ENCODE results near the gene NLGN2.

Gene NLGN2

DNA sequence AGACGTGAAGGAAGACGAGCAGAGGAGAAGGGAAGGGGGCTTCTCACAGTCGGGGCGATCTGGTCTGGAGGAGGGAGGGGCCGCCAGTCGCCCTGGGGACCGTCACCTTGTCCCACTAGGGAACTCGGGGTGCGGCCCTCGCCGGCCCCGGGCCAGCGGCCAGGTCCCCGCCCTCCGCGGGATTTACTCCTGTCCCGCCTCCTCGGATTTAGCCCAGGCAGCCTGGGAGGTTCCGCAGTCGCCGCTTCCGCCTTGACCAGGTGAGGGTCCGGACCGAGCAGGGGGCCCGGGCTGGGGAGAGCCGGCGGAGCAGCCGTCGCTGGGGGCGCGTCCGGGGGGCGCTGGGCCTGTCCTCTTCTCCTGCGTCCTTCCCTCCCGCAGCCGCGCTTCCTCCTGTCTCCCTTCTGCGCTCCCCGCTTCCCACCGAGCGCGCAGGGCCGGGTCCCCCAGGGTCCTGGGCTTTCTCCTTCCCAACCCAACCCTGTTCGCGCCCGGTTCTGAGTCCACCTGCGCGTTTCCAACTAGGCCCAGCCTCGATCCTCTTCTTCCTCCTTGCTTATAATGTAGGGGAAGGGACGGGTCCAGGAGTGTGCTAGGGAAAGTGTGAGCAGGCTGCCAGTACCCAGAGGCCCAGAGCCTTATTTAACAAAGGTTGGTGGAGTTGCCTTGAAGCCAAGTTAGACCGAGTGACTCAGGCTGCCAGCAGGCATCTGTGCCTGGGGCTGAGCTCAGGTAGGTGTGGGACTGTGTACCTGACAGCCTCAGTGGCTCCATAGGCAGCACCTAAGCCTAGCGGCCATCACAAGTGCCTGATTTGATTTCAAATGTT lies 26.6 kb upstream of the NLGN2 start, which contains the start of gene TNK1:
Gene TNK1, plus strand, starts transcription at position 235 of the 829 bp plus-strand sequence. CDS start 1,838 bp downstream, outside the sequence.
- peak within 1 kb of the TSS; percentile 52 for H3K4me3 ChIP-seq (ENCODE audit: low read length)
- peak within 1 kb of the TSS; percentile 81 for H3K9ac ChIP-seq (ENCODE audit: low read length)
- H3K27me3 ChIP-seq (ENCODE audit: control insufficient read depth, insufficient read depth, low read length): no peaks in the 10 kb centered on the region
- no peaks in the 10 kb centered on the region for H3K9me3 ChIP-seq (ENCODE audit: control insufficient read depth, low read length)
- peaks cover 6% of the 10 kb centered on the region for H3K36me3 ChIP-seq (ENCODE audit: control insufficient read depth, insufficient read depth, low read length)
- peaks cover 10% of the 10 kb centered on the region for H3K4me1 ChIP-seq (ENCODE audit: control insufficient read depth, insufficient read depth, low read length)

DNA sequence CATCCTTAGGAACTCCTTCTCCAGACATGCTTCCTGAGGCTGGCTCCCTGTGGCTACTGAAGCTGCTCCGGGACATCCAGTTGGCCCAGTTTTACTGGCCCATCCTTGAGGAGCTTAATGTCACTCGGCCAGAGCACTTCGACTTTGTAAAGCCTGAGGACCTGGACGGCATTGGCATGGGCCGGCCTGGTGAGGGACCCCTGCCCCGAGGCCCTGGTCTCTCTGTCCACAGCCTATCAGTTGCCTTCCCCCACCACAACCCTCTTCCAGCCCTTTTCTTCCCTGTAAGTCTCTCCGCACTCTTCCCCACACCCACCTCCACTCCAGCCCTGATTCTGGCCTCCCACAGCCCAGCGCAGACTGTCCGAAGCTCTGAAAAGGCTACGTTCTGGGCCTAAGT lies 24.7 kb upstream of the NLGN2 start:
- Histone ChIP-seq H3K36me3 (ENCODE audit: control insufficient read depth, insufficient read depth, low read length) (peaks cover 6% of the 10 kb centered on the region), H3K27me3 (ENCODE audit: control insufficient read depth, insufficient read depth, low read length) (no peaks in the 10 kb centered on the region), H3K9ac (ENCODE audit: low read length) (no peak overlapping the region), H3K4me3 (ENCODE audit: low read length) (no peak overlapping the region), H3K9me3 (ENCODE audit: control insufficient read depth, low read length) (no peaks in the 10 kb centered on the region), H3K4me1 (ENCODE audit: control insufficient read depth, insufficient read depth, low read length) (peaks cover 10% of the 10 kb centered on the region)

DNA sequence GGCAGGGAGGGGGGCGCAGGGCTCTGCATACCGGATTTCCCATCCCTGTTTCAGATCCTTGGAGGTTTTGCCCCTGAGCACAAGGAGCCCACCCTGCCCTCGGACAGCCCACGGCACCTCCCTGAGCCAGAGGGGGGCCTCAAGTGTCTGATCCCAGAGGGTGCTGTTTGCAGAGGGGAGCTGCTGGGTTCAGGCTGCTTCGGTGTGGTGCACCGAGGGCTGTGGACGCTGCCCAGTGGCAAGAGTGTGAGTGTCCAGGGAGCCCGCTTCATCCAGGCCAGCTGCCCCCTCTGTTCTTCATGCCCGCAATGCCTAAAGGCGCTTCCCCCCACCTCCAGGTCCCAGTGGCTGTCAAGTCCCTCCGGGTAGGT lies 24.3 kb upstream of the NLGN2 start:
- Histone ChIP-seq H3K4me1 (ENCODE audit: control insufficient read depth, insufficient read depth, low read length) (peaks cover 10% of the 10 kb centered on the region), H3K36me3 (ENCODE audit: control insufficient read depth, insufficient read depth, low read length) (peaks cover 6% of the 10 kb centered on the region), H3K4me3 (ENCODE audit: low read length) (no peak overlapping the region)

DNA sequence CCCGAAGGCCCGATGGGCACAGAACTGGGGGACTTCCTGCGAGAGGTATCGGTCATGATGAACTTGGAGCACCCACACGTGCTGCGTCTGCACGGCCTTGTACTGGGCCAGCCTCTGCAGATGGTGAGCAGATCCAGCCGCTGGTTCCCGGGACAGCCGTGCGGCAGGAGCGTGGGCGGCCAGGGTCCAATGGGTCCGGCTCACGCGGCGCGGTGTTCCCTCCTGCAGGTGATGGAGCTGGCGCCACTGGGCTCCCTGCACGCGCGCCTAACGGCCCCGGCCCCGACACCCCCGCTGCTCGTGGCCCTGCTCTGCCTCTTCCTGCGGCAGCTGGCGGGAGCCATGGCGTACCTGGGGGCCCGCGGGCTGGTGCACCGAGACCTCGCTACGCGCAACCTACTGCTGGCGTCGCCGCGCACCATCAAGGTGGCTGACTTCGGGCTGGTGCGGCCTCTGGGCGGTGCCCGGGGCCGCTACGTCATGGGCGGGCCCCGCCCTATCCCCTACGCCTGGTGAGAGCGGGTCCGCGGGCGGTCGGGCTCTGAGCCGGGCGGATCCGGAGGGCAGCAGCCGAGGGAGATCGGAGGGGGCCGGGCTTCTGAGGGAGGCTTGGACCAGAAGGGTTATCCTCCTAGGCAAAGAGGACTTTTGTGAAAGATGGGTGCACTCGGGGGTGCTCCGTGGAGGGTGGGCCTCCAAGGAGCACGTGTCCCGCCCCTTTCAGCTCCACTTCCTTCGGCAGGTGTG lies 23.7 kb upstream of the NLGN2 start:
- Histone ChIP-seq H3K27me3 (ENCODE audit: control insufficient read depth, insufficient read depth, low read length) (no peaks in the 10 kb centered on the region), H3K36me3 (ENCODE audit: control insufficient read depth, insufficient read depth, low read length) (peaks cover 11% of the 10 kb centered on the region), H3K4me3 (ENCODE audit: low read length) (no peak overlapping the region), H3K4me1 (ENCODE audit: control insufficient read depth, insufficient read depth, low read length) (peaks cover 10% of the 10 kb centered on the region), H3K9me3 (ENCODE audit: control insufficient read depth, low read length) (no peaks in the 10 kb centered on the region), H3K9ac (ENCODE audit: low read length) (no peak overlapping the region)

More for the DNA sequence above, 24.3 kb upstream of the NLGN2 start:
- H3K9ac ChIP-seq (ENCODE audit: low read length): no peak overlapping the region
- H3K27me3 ChIP-seq (ENCODE audit: control insufficient read depth, insufficient read depth, low read length): no peaks in the 10 kb centered on the region
- no peaks in the 10 kb centered on the region for H3K9me3 ChIP-seq (ENCODE audit: control insufficient read depth, low read length)

DNA sequence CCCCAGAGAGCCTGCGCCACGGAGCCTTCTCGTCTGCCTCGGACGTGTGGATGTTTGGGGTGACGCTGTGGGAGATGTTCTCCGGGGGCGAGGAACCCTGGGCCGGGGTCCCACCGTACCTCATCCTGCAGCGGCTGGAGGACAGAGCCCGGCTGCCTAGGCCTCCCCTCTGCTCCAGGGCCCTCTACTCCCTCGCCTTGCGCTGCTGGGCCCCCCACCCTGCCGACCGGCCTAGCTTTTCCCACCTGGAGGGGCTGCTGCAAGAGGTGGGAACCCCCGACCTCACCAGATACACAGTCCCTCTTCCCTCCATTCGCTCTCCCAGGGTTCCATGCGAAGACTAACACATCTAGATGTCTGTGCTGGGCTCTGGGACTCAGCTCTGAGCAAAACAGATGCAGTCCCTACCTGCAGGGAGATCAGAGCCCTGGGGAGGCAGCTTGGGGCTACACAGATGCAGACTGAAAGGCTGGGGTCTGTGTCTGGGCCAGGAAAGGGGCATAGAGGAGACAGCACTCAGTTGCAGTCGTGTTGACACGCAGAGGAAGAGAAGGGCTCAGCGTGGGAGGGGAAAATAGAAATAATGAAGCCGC lies 23.1 kb upstream of the NLGN2 start:
- Histone ChIP-seq H3K4me1 (ENCODE audit: control insufficient read depth, insufficient read depth, low read length) (peaks cover 10% of the 10 kb centered on the region), H3K9me3 (ENCODE audit: control insufficient read depth, low read length) (no peaks in the 10 kb centered on the region), H3K36me3 (ENCODE audit: control insufficient read depth, insufficient read depth, low read length) (peaks cover 17% of the 10 kb centered on the region), H3K9ac (ENCODE audit: low read length) (no peak overlapping the region), H3K4me3 (ENCODE audit: low read length) (no peak overlapping the region), H3K27me3 (ENCODE audit: control insufficient read depth, insufficient read depth, low read length) (no peaks in the 10 kb centered on the region)

DNA sequence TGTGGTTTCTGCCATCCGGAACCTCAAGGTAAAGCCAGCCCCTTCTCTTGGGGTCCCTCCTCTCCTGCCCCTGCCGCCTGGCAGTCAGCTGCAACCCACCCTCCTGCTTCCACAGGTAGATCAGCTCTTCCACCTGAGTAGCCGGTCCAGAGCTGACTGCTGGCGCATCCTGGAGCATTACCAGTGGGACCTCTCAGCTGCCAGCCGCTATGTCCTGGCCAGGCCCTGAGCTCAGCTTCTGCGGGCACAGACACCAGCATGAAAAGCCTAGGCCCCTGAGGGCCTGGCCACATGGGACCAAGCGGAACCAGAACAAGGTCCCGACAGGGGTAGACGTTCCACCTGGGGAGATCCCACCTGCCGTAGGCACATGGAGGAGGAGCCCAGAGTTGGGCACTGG lies 18.8 kb upstream of the NLGN2 start:
- Histone ChIP-seq H3K4me3 (ENCODE audit: low read length) (no peak overlapping the region), H3K27me3 (ENCODE audit: control insufficient read depth, insufficient read depth, low read length) (no peaks in the 10 kb centered on the region), H3K9me3 (ENCODE audit: control insufficient read depth, low read length) (no peaks in the 10 kb centered on the region), H3K4me1 (ENCODE audit: control insufficient read depth, insufficient read depth, low read length) (peaks cover 6% of the 10 kb centered on the region), H3K36me3 (ENCODE audit: control insufficient read depth, insufficient read depth, low read length) (peaks cover 17% of the 10 kb centered on the region), H3K9ac (ENCODE audit: low read length) (no peak overlapping the region)

DNA sequence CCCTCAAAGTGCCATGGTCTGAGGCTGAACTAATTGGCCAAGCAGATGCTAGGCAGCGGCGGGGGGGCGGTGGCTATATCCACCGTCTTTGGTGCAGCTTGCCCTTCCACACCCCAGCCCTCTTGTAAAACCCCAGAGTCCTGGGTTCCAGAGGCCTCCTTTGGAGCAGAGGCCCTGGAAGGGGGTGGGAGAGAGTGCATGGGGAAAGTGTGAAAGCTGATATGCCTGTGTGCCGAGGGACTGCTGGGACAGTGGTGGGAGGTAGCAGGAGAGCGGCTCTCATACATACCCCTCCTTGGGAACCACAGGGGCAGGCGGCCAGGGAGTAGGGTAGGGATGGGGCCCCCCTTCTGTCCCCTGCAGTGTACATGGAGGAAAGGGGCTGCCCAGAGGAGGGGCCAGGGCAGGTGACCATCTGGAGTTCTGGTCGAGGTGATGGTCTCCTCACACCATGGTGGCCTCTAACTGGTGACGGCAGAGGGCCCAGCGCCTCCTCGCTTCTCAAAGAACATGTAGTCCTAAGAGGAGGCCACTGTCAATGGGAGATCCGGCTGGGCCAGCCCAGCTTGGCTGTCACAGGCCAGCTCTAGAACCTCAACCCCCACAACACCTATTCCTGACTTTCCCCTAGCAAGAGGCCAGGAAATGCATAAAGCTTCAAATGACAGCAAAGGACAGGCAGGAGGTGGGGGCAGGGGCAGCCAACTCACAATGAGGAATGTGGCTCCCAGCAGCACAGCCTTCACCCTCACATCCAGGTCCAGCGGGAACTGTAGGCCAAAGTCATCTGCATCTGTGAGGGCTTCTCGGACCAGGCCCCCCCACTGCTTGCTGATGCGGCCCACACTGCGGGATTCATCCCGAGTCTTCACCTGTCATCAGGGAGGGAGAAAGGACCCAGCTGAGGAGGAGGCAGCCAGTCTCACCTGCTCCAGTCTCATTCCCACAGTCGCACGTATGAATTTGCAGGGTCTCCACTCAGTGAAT lies 17.4 kb upstream of the NLGN2 start:
- Histone ChIP-seq H3K27me3 (ENCODE audit: control insufficient read depth, insufficient read depth, low read length) (no peaks in the 10 kb centered on the region), H3K36me3 (ENCODE audit: control insufficient read depth, insufficient read depth, low read length) (peaks cover 11% of the 10 kb centered on the region), H3K9ac (ENCODE audit: low read length) (no peak overlapping the region), H3K4me1 (ENCODE audit: control insufficient read depth, insufficient read depth, low read length) (peaks cover 12% of the 10 kb centered on the region), H3K9me3 (ENCODE audit: control insufficient read depth, low read length) (no peaks in the 10 kb centered on the region), H3K4me3 (ENCODE audit: low read length) (no peak overlapping the region)

DNA sequence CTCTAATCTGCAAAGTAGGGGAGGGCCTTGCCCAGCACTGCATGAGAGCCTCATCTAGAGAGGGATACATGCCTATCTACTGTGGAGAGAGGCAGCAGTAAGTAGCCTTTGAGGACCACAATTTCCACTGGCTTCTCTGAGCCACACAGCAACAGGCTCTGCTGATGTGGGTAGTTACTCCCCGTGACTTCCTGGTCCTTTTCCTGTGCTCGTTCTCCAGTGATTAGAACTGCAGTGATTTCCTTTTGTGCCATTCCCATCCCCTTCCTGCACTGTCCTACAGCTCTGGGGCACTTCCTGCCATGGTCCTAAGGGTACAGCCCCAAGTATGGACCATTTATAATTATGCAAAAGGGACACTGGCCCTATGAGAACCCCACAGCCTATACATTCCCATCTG lies 16.3 kb upstream of the NLGN2 start:
- Histone ChIP-seq H3K9me3 (ENCODE audit: control insufficient read depth, low read length) (no peaks in the 10 kb centered on the region), H3K27me3 (ENCODE audit: control insufficient read depth, insufficient read depth, low read length) (no peaks in the 10 kb centered on the region), H3K4me3 (ENCODE audit: low read length) (no peak overlapping the region), H3K9ac (ENCODE audit: low read length) (no peak overlapping the region), H3K36me3 (ENCODE audit: control insufficient read depth, insufficient read depth, low read length) (peaks cover 11% of the 10 kb centered on the region), H3K4me1 (ENCODE audit: control insufficient read depth, insufficient read depth, low read length) (peaks cover 12% of the 10 kb centered on the region)

DNA sequence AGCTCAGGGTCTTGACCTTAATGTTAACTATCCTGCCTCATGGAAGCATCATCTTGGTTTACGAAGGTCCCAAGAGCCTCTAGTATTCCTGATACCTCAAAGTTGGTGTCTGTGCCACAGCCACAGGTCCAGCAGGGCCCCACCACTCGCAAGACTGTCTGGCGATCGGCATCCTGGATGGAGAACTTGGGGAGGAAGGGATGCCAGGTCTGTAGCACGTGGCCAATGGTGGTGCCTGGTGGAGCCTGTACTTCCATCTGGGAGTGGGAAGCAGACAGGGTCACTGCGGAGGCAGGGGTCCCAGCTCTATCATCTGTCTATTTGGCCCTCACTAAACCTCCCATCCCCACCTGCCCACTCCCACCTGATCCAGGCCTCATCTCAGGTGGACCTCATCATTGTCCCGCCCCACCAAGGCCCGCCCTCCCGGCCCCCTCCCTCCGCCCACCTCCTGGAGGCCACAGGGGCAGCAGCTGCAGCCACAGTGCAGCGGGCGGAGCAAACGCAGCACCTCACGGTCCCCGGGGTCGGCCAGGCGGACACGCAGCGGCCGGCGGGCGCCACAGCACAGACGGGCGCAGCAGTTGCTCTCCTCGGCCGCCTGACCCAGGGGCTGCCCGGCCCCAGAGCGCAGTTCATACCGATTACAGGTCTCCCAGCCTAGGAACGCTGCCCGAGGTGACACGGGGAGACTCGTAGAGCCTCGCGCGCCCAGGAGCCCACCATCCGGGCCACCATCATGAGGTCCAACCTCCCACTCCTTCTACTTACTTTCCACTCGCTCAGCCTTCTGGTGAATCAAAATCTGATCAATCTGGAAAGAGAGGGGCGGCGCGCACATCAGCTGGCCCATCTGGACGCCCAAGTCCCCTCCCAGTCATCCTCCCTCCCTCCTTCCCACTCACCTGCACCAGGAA lies 14.7 kb upstream of the NLGN2 start:
- Histone ChIP-seq H3K9me3 (ENCODE audit: control insufficient read depth, low read length) (no peaks in the 10 kb centered on the region), H3K27me3 (ENCODE audit: control insufficient read depth, insufficient read depth, low read length) (no peaks in the 10 kb centered on the region), H3K36me3 (ENCODE audit: control insufficient read depth, insufficient read depth, low read length) (peaks cover 11% of the 10 kb centered on the region), H3K4me3 (ENCODE audit: low read length) (no peak overlapping the region), H3K4me1 (ENCODE audit: control insufficient read depth, insufficient read depth, low read length) (peaks cover 12% of the 10 kb centered on the region), H3K9ac (ENCODE audit: low read length) (peak overlapping the region; percentile 64)

DNA sequence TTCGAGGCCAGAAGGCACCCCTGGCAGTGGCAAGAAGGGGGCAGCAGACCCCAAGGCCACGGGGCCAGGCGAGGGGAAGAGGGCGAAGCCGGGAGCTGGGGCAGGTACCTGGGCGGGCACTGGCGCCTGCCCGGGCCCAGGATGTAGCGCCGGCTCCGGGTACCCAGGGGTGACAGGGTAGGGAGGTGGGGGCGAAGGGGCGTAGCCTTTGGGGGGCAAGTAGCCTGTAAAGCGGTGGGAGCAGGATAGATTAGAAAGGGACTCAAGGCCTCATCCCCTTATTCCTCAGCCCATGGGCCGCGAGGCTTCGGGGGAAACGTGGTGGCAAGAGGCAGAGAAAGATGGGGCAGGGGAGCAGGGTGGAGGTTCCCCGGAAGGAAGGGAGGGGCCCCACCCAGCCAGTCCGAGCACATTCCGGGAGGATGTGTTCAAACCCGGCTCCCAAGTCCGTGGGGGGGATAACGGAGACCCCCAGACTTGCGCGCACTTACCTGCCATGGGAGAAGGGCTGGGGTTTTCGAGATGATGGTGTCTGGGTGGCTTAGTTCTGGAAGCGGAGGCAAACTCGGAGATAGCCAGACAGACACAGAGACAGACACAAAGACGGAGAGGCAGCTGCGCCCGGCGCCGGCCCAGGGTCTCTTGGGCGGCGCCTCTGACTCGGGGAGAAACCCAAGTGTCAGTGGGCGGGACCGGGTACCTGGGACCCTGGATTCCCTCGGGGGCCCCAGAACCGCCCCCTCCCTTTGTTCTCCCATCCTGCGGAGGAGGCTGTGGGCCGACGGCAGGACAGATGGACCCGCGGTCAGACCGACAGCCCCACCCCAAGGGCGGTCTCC lies 13.8 kb upstream of the NLGN2 start:
- peak overlapping the region; percentile 64 for H3K9ac ChIP-seq (ENCODE audit: low read length)
- no peaks in the 10 kb centered on the region for H3K9me3 ChIP-seq (ENCODE audit: control insufficient read depth, low read length)
- peak overlapping the region; percentile 77 for H3K4me3 ChIP-seq (ENCODE audit: low read length)
- H3K4me1 ChIP-seq (ENCODE audit: control insufficient read depth, insufficient read depth, low read length): peaks cover 12% of the 10 kb centered on the region
- no peaks in the 10 kb centered on the region for H3K27me3 ChIP-seq (ENCODE audit: control insufficient read depth, insufficient read depth, low read length)
- peaks cover 8% of the 10 kb centered on the region for H3K36me3 ChIP-seq (ENCODE audit: control insufficient read depth, insufficient read depth, low read length)
